Endothelial cell of umbilical vein (primary cell): ENCODE data around the gene SH3BP5. TPM values are rescaled to one million over a fixed set of nuclear protein-coding genes. Genes with fewer than 3 reads are reported as not detected.

ENCODE experiments used
- BruUV-seq: library from RNA; stranded (reverse); fragments of 400-500 nt; replicated peaks from 2 replicates; lab custom pipeline; 2021; lab: Mats Ljungman, UMichigan
- CTCF ChIA-PET: fragments of 300-600, 350-600 bp; sonication (Branson Sonifier 250); formaldehyde crosslinking; loops from one replicate; lab custom pipeline; 2021; ENCODE audit warnings: antibody characterized with exemption, inconsistent platforms; lab: Charles Lee
- POLR2A ChIA-PET: fragments of 300-600, 350-600 bp; sonication (Branson Sonifier 250); formaldehyde crosslinking; loops from one replicate; lab custom pipeline; 2021; ENCODE audit warnings: antibody characterized with exemption, inconsistent platforms; lab: Charles Lee
- DNase-seq: peaks from one replicate; pipeline ENCODE4 v3.0.0-alpha.2; 2011; ENCODE audit warnings: low read depth, low spot score
- FAIRE-seq: peaks from 2 replicates; lab custom pipeline; 2011; peaks lifted over from hg19 to GRCh38; lab: Jason Lieb, UNC
- H2AFZ ChIP-seq: 2 replicates; pipeline ENCODE4 v1.6.0; 2012; ENCODE audit warnings: low read depth, low read length, control low read depth, inconsistent platforms
- H3K27ac ChIP-seq: 2 replicates; pipeline ENCODE4 v1.5.1; 2011; ENCODE audit warnings: low read depth, mild to moderate bottlenecking, control low read depth, low read length, moderate library complexity; ENCODE audit not compliant: insufficient read depth
- H3K27me3 ChIP-seq, 2 experiments: 2 replicates each; pipeline versions ENCODE4 v1.6.0 to v1.6.1; 2011; ENCODE audit warnings: low read length in 2 of 2, mixed read lengths in 1 of 2; ENCODE audit not compliant: control insufficient read depth in 2 of 2, insufficient read depth in 2 of 2
- H3K36me3 ChIP-seq, 2 experiments: 2 replicates in 1 of 2; 3 replicates in 1 of 2; pipeline ENCODE4 v1.5.1; 2011; ENCODE audit warnings: low read length in 2 of 2, mild to moderate bottlenecking in 1 of 2, moderate library complexity in 1 of 2; ENCODE audit not compliant: control insufficient read depth in 2 of 2, insufficient read depth in 2 of 2; ENCODE audit errors: extremely low read depth in 1 of 2
- H3K4me1 ChIP-seq: 3 replicates; pipeline ENCODE4 v1.5.1; 2011; ENCODE audit warnings: mild to moderate bottlenecking, low read length; ENCODE audit not compliant: control insufficient read depth, insufficient read depth; ENCODE audit errors: extremely low read depth
- H3K4me2 ChIP-seq: 2 replicates; pipeline ENCODE4 v1.6.1; 2011; ENCODE audit warnings: low read length, control low read depth, mixed read lengths; ENCODE audit not compliant: insufficient read depth
- H3K4me3 ChIP-seq, 3 experiments: fragments of 200-600 bp in 1 of 3; sonication (generic), shearing (Covaris generic) in 1 of 3; replicated peaks in 1 of 3; 2 replicates each; pipeline ENCODE4 v1.5.1; 2011 to 2016; ENCODE audit warnings: control low read depth in 3 of 3, low read length in 3 of 3, mild to moderate bottlenecking in 2 of 3, inconsistent platforms in 1 of 3, low read depth in 1 of 3, moderate library complexity in 1 of 3; ENCODE audit not compliant: insufficient read depth in 1 of 3
- H3K79me2 ChIP-seq: 2 replicates; pipeline ENCODE4 v1.6.0; 2012; ENCODE audit warnings: low read length, inconsistent platforms; ENCODE audit not compliant: control insufficient read depth, insufficient read depth
- H3K9ac ChIP-seq: replicated peaks from 2 replicates; pipeline ENCODE3; 2011; ENCODE audit warnings: low read length, control low read depth; ENCODE audit not compliant: insufficient read depth; ENCODE audit errors: extremely low read depth
- H3K9me1 ChIP-seq: replicated peaks from 3 replicates; pipeline ENCODE4 v1.6.0; 2011; ENCODE audit warnings: mild to moderate bottlenecking, low read length; ENCODE audit not compliant: control insufficient read depth, insufficient read depth; ENCODE audit errors: extremely low read depth
- H3K9me3 ChIP-seq: replicated peaks from 2 replicates; pipeline ENCODE4 v1.5.1; 2012; ENCODE audit warnings: low read length, inconsistent platforms; ENCODE audit not compliant: control insufficient read depth, insufficient read depth
- H4K20me1 ChIP-seq: replicated peaks from 2 replicates; pipeline ENCODE3; 2011; ENCODE audit warnings: mild to moderate bottlenecking, low read length; ENCODE audit not compliant: control insufficient read depth, insufficient read depth; ENCODE audit errors: extremely low read depth
- CTCF ChIP-seq, 2 donors: IDR thresholded peaks; 1 replicate in 1 of 2; 2 replicates in 1 of 2; pipeline ENCODE4 v1.5.1; 2011; ENCODE audit warnings: low read length in 2 of 2, mild to moderate bottlenecking in 2 of 2, moderate library complexity in 2 of 2, control low read depth in 1 of 2, inconsistent platforms in 1 of 2, low read depth in 1 of 2; ENCODE audit not compliant: insufficient read depth in 1 of 2; ENCODE audit errors: extremely low read depth in 1 of 2
- EZH2 ChIP-seq: IDR thresholded peaks from 2 replicates; pipeline ENCODE4 v1.6.1; 2012; ENCODE audit warnings: borderline replicate concordance, low read depth, mild to moderate bottlenecking, moderate library complexity, low read length, inconsistent platforms; ENCODE audit not compliant: severe bottlenecking
- FOS ChIP-seq: IDR thresholded peaks from 2 replicates; pipeline ENCODE4 v1.6.1; 2011; ENCODE audit warnings: mild to moderate bottlenecking, low read length, moderate library complexity, borderline replicate concordance; ENCODE audit not compliant: insufficient read depth
- GATA2 ChIP-seq: IDR thresholded peaks from 2 replicates; pipeline ENCODE4 v1.7.0; 2011; ENCODE audit warnings: low read depth, mild to moderate bottlenecking, moderate library complexity, mixed read lengths, low read length; ENCODE audit not compliant: insufficient read length, insufficient read depth
- JUN ChIP-seq: IDR thresholded peaks from 2 replicates; pipeline ENCODE4 v1.6.1; 2011; ENCODE audit warnings: borderline replicate concordance, low read depth; ENCODE audit not compliant: insufficient read length, insufficient read depth
- MAX ChIP-seq: IDR thresholded peaks from 2 replicates; pipeline ENCODE4 v1.6.1; 2011; ENCODE audit not compliant: insufficient read depth, insufficient read length
- MYC ChIP-seq: IDR thresholded peaks from one replicate; pipeline ENCODE4 v1.6.1; 2011; ENCODE audit warnings: mild to moderate bottlenecking, low read depth, low read length
- POLR2A ChIP-seq: IDR thresholded peaks from 2 replicates; pipeline ENCODE4 v1.6.1; 2012; ENCODE audit warnings: low read depth, mild to moderate bottlenecking, control low read depth, low read length
- POLR2AphosphoS5 ChIP-seq: IDR thresholded peaks from 2 replicates; pipeline ENCODE4 v1.6.1; 2012; ENCODE audit warnings: low read depth, mild to moderate bottlenecking, control low read depth, low read length, moderate library complexity; ENCODE audit not compliant: insufficient read depth
- dilution Hi-C: fragments of 300-500 bp; cut with MboI; formaldehyde crosslinking; loops from one replicate; pipeline ENCODE4 v1.15.0; 2019; ENCODE audit warnings: low sequenced_read_pairs; ENCODE audit not compliant: extremely low pct_ligation_motif_present
- intact Hi-C: fragments of 100-400 bp; cut with micrococcal nuclease; formaldehyde crosslinking; loops from one replicate; pipeline ENCODE4 v1.10.0; 2022
- polyA plus RNA-seq, 4 experiments: library from polyadenylated mRNA; depleted of rRNA in 3 of 4; stranded (reverse) in 3 of 4; unstranded in 1 of 4; fragments of >200 nt; gene quantifications; 2 replicates each; pipeline versions ENCODE4 v1.2.1 to v1.2.3, GENCODE V29; 2011 to 2012; ENCODE audit warnings: missing spikeins in 1 of 4
- total RNA-seq: library from RNA; stranded (reverse); gene quantifications from 2 replicates; pipeline ENCODE4 v1.2.3, GENCODE V29; 2021

SH3BP5 gene
- total and polyA plus RNA-seq, 2 donors (not counting 3 experiments of a cell fraction or from before 2014, with no cell fraction given) = 35.3 to 76.3 TPM

GRCh38 chr3:15306979-15307359, 25.4 kb downstream of the SH3BP5 start:
- Histone ChIP-seq H3K27me3 (no peaks in the 10 kb centered on the region), H3K36me3 (peaks cover 0 to 15% of the 10 kb centered on the region in 2 experiments), H3K27ac (no peak overlapping the region), H3K79me2 (peaks cover 52% of the 10 kb centered on the region), H3K9me3 (no peaks in the 10 kb centered on the region), H3K9ac (no peak overlapping the region), H4K20me1 (no peaks in the 10 kb centered on the region), H3K4me1 (peaks cover 28% of the 10 kb centered on the region), H3K4me2 (no peak overlapping the region), H2AFZ (no peak overlapping the region), H3K4me3 (no peak overlapping the region), H3K9me1 (no peaks in the 10 kb centered on the region)
- intact Hi-C loops = no loop called here
- no peak for DNase-seq
- dilution Hi-C loops = no loop called here
- ChIA-PET CTCF (interaction anchor here (1.0 to 2.2 kb wide), 6 partner anchors 11 to 99 kb away, joined by 3 to 8 read pairs (median 6); partner anchors contain the start of gene SH3BP5), POLR2A (no interaction called here)
- no peak for TF ChIP-seq POLR2A
- no peak for TF ChIP-seq POLR2AphosphoS5
- no peak for TF ChIP-seq EZH2
- TF ChIP-seq FOS = no peak
- no peak for TF ChIP-seq CTCF (IDR thresholded peaks at IDR 0.05; ENCODE audit: extremely low read depth in 1 of 2, insufficient read depth in 1 of 2, low read depth in 1 of 2, low read length in 2 of 2)
- no peak for TF ChIP-seq JUN
- TF ChIP-seq GATA2 = no peak
- TF ChIP-seq MYC = no peak
- no peak for TF ChIP-seq MAX
- no TSS peak for BruUV-seq
- no peak for FAIRE-seq
